Karpas-422 (cell line): Measurements from ENCODE around the gene HEMK1. TPM values are rescaled to one million over a fixed set of nuclear protein-coding genes. Genes with fewer than 3 reads are reported as not detected.

Source experiments
- DNase-seq: peaks from one replicate; pipeline ENCODE4 v3.0.0-alpha.2; 2015
- H2AFZ ChIP-seq: fragments of 200-600 bp; sonication (generic); 2 replicates; pipeline ENCODE4 v1.6.1; 2014; ENCODE audit warnings: antibody characterized with exemption, low read length, mixed read lengths
- H3K27ac ChIP-seq: fragments of 200-600 bp; sonication (generic); 2 replicates; pipeline ENCODE4 v1.5.1; 2014; ENCODE audit warnings: mild to moderate bottlenecking, low read length, moderate library complexity
- H3K27me3 ChIP-seq: fragments of 200-600 bp; sonication (generic); 2 replicates; pipeline ENCODE4 v1.6.1; 2014; ENCODE audit warnings: low read length, mixed read lengths
- H3K36me3 ChIP-seq: fragments of 200-600 bp; sonication (generic); 2 replicates; pipeline ENCODE4 v1.6.1; 2014; ENCODE audit warnings: low read length, mixed read lengths; ENCODE audit not compliant: insufficient read depth
- H3K4me1 ChIP-seq: fragments of 200-600 bp; sonication (generic); 2 replicates; pipeline ENCODE4 v1.6.1; 2014; ENCODE audit warnings: mild to moderate bottlenecking, low read length, mixed read lengths
- H3K4me2 ChIP-seq: fragments of 200-600 bp; sonication (generic); 2 replicates; pipeline ENCODE4 v1.6.1; 2014; ENCODE audit warnings: low read length, low read depth, mild to moderate bottlenecking; ENCODE audit not compliant: poor library complexity, severe bottlenecking
- H3K4me3 ChIP-seq: fragments of 200-600 bp; sonication (generic); 2 replicates; pipeline ENCODE4 v1.5.1; 2014; ENCODE audit warnings: mild to moderate bottlenecking, antibody characterized with exemption, low read length, mixed read lengths
- H3K79me2 ChIP-seq: fragments of 200-600 bp; sonication (generic); 2 replicates; pipeline ENCODE4 v1.6.1; 2014; ENCODE audit warnings: mild to moderate bottlenecking, low read length, mixed read lengths
- H3K9ac ChIP-seq: fragments of 200-600 bp; sonication (generic); 2 replicates; pipeline ENCODE4 v1.6.0; 2014; ENCODE audit warnings: low read length
- H3K9me2 ChIP-seq: fragments of 200-600 bp; sonication (generic), shearing (Covaris generic); replicated peaks from 2 replicates; pipeline ENCODE4 v1.6.0; 2014; ENCODE audit warnings: mild to moderate bottlenecking, low read length, moderate library complexity; ENCODE audit not compliant: insufficient read depth
- H3K9me3 ChIP-seq: fragments of 300-700, 200-600 bp; sonication (generic); 2 replicates; pipeline ENCODE4 v1.6.1; 2014; ENCODE audit warnings: low read length, mixed read lengths
- H4K20me1 ChIP-seq: fragments of 200-600 bp; sonication (generic); 2 replicates; pipeline ENCODE4 v1.6.1; 2014; ENCODE audit warnings: mild to moderate bottlenecking, antibody characterized with exemption, low read length, low read depth; ENCODE audit not compliant: insufficient read depth
- total RNA-seq: library from RNA; depleted of rRNA; stranded (reverse); fragments of >200 nt; shearing (Covaris generic); gene quantifications from 2 replicates; pipeline ENCODE4 v1.2.3, GENCODE V29; 2014; ENCODE audit warnings: low replicate concordance

HEMK1 gene
- total RNA-seq, 1 experiment from 2014 or later, result 10.9 TPM

GRCh38 chr3:50551681-50552435 lies 17.5 kb upstream of the HEMK1 start:
- H3K79me2 ChIP-seq, result no peaks in the 10 kb centered on the region
- no peaks in the 10 kb centered on the region for H3K9me3 ChIP-seq
- no peaks in the 10 kb centered on the region for H3K27me3 ChIP-seq
- no peaks in the 10 kb centered on the region for H3K9me2 ChIP-seq
- DNase-seq, result no peak
- no peak overlapping the region for H3K4me2 ChIP-seq
- H3K36me3 ChIP-seq, result no peaks in the 10 kb centered on the region
- H3K4me3 ChIP-seq, result no peak overlapping the region
- H3K4me1 ChIP-seq, result no peaks in the 10 kb centered on the region
- no peak overlapping the region for H2AFZ ChIP-seq
- no peak overlapping the region for H3K27ac ChIP-seq
- no peaks in the 10 kb centered on the region; the same call in 1 of the 2 replicates for H4K20me1 ChIP-seq
- H3K9ac ChIP-seq, result no peak overlapping the region

- H3K27me3 ChIP-seq, result no peaks in the 10 kb centered on the region
- H3K9me3 ChIP-seq, result no peaks in the 10 kb centered on the region
- no peak overlapping the region for H3K9ac ChIP-seq
- no peaks in the 10 kb centered on the region for H3K79me2 ChIP-seq
- H3K9me2 ChIP-seq, result no peaks in the 10 kb centered on the region
- no peak overlapping the region for H3K27ac ChIP-seq
- no peaks in the 10 kb centered on the region for H3K4me1 ChIP-seq
- H3K4me3 ChIP-seq, result no peak overlapping the region
- H4K20me1 ChIP-seq, result no peaks in the 10 kb centered on the region; the same call in 1 of the 2 replicates
- DNase-seq, result no peak
- H3K4me2 ChIP-seq, result no peak overlapping the region
- H2AFZ ChIP-seq, result no peak overlapping the region
- H3K36me3 ChIP-seq, result no peaks in the 10 kb centered on the region
Observed at GRCh38 chr3:50552598-50552997, 16.7 kb upstream of the HEMK1 start.

GRCh38 chr3:50554553-50554952 lies 14.8 kb upstream of the HEMK1 start:
- Histone ChIP-seq H3K27me3 (no peaks in the 10 kb centered on the region), H3K79me2 (no peaks in the 10 kb centered on the region), H3K4me2 (no peak overlapping the region), H3K36me3 (no peaks in the 10 kb centered on the region), H3K9me3 (no peaks in the 10 kb centered on the region), H4K20me1 (no peaks in the 10 kb centered on the region; the same call in 1 of the 2 replicates), H2AFZ (no peak overlapping the region), H3K9ac (no peak overlapping the region), H3K4me3 (no peak overlapping the region), H3K27ac (no peak overlapping the region), H3K9me2 (no peaks in the 10 kb centered on the region), H3K4me1 (no peaks in the 10 kb centered on the region)
- DNase-seq, result no peak

GRCh38 chr3:50557106-50557505 lies 12.2 kb upstream of the HEMK1 start:
- no peak for DNase-seq
- no peak overlapping the region for H3K9ac ChIP-seq

GRCh38 chr3:50557915-50558314 lies 11.4 kb upstream of the HEMK1 start:
- no peaks in the 10 kb centered on the region for H3K9me2 ChIP-seq
- no peak overlapping the region for H3K4me3 ChIP-seq
- no peak overlapping the region for H3K4me2 ChIP-seq
- H3K79me2 ChIP-seq, result no peaks in the 10 kb centered on the region
- H4K20me1 ChIP-seq, result no peaks in the 10 kb centered on the region
- no peak overlapping the region for H3K27ac ChIP-seq
- no peaks in the 10 kb centered on the region for H3K9me3 ChIP-seq
- no peaks in the 10 kb centered on the region for H3K27me3 ChIP-seq
- DNase-seq, result no peak
- no peak overlapping the region for H2AFZ ChIP-seq
- H3K36me3 ChIP-seq, result no peaks in the 10 kb centered on the region
- no peak overlapping the region for H3K9ac ChIP-seq
- no peaks in the 10 kb centered on the region for H3K4me1 ChIP-seq

More at GRCh38 chr3:50557106-50557505, 12.2 kb upstream of the HEMK1 start:
- Histone ChIP-seq H3K9me3 (no peaks in the 10 kb centered on the region), H3K79me2 (no peaks in the 10 kb centered on the region), H3K4me1 (no peaks in the 10 kb centered on the region), H3K4me2 (no peak overlapping the region), H3K27me3 (no peaks in the 10 kb centered on the region), H3K27ac (no peak overlapping the region), H2AFZ (no peak overlapping the region), H3K4me3 (no peak overlapping the region), H3K36me3 (no peaks in the 10 kb centered on the region), H3K9me2 (no peaks in the 10 kb centered on the region), H4K20me1 (no peaks in the 10 kb centered on the region; the same call in 1 of the 2 replicates)

- Histone ChIP-seq H3K9me3 (no peaks in the 10 kb centered on the region), H4K20me1 (no peaks in the 10 kb centered on the region), H3K4me2 (no peak overlapping the region), H3K27me3 (no peaks in the 10 kb centered on the region), H3K36me3 (no peaks in the 10 kb centered on the region), H3K4me3 (no peak overlapping the region), H3K4me1 (no peaks in the 10 kb centered on the region), H3K9me2 (no peaks in the 10 kb centered on the region), H3K79me2 (no peaks in the 10 kb centered on the region), H3K27ac (no peak overlapping the region), H3K9ac (no peak overlapping the region), H2AFZ (no peak overlapping the region)
- DNase-seq, result no peak
Observed at GRCh38 chr3:50559702-50560101, 9.6 kb upstream of the HEMK1 start.

GRCh38 chr3:50562861-50563260 lies 6.5 kb upstream of the HEMK1 start:
- peaks cover 10% of the 10 kb centered on the region for H3K4me1 ChIP-seq
- H3K9ac ChIP-seq, result no peak overlapping the region
- no peak overlapping the region for H2AFZ ChIP-seq
- H3K9me3 ChIP-seq, result no peaks in the 10 kb centered on the region
- H3K4me2 ChIP-seq, result no peak overlapping the region
- H3K36me3 ChIP-seq, result no peaks in the 10 kb centered on the region
- no peak for DNase-seq
- no peaks in the 10 kb centered on the region for H3K79me2 ChIP-seq
- no peak overlapping the region for H3K4me3 ChIP-seq
- no peak overlapping the region for H3K27ac ChIP-seq
- no peaks in the 10 kb centered on the region for H3K9me2 ChIP-seq
- H3K27me3 ChIP-seq, result no peaks in the 10 kb centered on the region
- H4K20me1 ChIP-seq, result no peaks in the 10 kb centered on the region

- Histone ChIP-seq H3K9ac (no peak overlapping the region), H4K20me1 (no peaks in the 10 kb centered on the region), H3K27me3 (no peaks in the 10 kb centered on the region), H3K4me3 (no peak overlapping the region), H3K4me1 (peaks cover 19% of the 10 kb centered on the region), H3K9me3 (no peaks in the 10 kb centered on the region), H3K36me3 (no peaks in the 10 kb centered on the region), H3K4me2 (no peak overlapping the region), H3K27ac (no peak overlapping the region), H3K9me2 (no peaks in the 10 kb centered on the region), H3K79me2 (no peaks in the 10 kb centered on the region), H2AFZ (no peak overlapping the region)
- DNase-seq, result no peak
Observed at GRCh38 chr3:50563867-50564266, 5.5 kb upstream of the HEMK1 start.
